Esophagus squamous epithelium (tissue), 4 donors: Measurements from ENCODE around the gene NUDT22.

Experiments used
- POLR2A ChIP-seq, 4 donors: fragments of 450-650 bp; IDR thresholded peaks; one replicate each; pipeline ENCODE4 v1.6.1; 2017; ENCODE audit warnings: antibody characterized with exemption in 4 of 4, mild to moderate bottlenecking in 4 of 4, moderate library complexity in 3 of 4
- TF ChIP-seq, protein P1 (sequence below), 6 experiments: fragments of 450-650 bp in 4 of 6; fragments of 200-600 bp in 2 of 6; sonication (generic) in 2 of 6; IDR thresholded peaks; one replicate each; pipeline ENCODE4 v1.5.1; 2016 to 2019; ENCODE audit warnings: antibody characterized with exemption in 6 of 6, mild to moderate bottlenecking in 4 of 6, moderate library complexity in 4 of 6

DNA sequence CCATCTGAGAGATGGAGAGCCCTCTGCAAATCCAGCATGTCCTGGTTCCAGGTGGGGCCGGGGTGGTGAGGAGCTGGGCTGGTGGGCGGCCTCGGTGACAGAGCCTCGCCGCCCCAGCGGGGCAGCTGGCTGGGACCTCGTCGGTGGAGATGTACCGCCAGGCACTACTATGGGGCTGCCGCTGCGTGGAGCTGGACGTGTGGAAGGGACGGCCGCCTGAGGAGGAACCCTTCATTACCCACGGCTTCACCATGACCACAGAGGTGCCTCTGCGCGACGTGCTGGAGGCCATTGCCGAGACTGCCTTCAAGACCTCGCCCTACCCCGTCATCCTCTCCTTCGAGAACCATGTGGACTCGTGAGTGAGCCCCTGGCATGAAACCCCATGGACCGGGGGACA, 32.3 kb downstream of the NUDT22 start:
- TF ChIP-seq, protein P1, sequence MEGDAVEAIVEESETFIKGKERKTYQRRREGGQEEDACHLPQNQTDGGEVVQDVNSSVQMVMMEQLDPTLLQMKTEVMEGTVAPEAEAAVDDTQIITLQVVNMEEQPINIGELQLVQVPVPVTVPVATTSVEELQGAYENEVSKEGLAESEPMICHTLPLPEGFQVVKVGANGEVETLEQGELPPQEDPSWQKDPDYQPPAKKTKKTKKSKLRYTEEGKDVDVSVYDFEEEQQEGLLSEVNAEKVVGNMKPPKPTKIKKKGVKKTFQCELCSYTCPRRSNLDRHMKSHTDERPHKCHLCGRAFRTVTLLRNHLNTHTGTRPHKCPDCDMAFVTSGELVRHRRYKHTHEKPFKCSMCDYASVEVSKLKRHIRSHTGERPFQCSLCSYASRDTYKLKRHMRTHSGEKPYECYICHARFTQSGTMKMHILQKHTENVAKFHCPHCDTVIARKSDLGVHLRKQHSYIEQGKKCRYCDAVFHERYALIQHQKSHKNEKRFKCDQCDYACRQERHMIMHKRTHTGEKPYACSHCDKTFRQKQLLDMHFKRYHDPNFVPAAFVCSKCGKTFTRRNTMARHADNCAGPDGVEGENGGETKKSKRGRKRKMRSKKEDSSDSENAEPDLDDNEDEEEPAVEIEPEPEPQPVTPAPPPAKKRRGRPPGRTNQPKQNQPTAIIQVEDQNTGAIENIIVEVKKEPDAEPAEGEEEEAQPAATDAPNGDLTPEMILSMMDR (IDR thresholded peaks at IDR 0.05) = no peak
- TF ChIP-seq POLR2A (IDR thresholded peaks at IDR 0.05) = no peak
